ENCODE measurements around the gene CD6.

The CD6 gene

GRCh38 chr11:60989093-60989650, 17.7 kb downstream of the CD6 start:
- Mint-ChIP-seq H3K9me3 (no peaks in the 10 kb centered on the region), H3K4me3 (no peak overlapping the region), H3K4me1 (ENCODE audit: low read depth) (peaks cover 37% of the 10 kb centered on the region), H3K27ac (peak overlapping the region; percentile 40), H3K27me3 (peaks cover 33% of the 10 kb centered on the region), H3K36me3 (ENCODE audit: low read depth) (no peaks in the 10 kb centered on the region)
- intact Hi-C loops (cut with micrococcal nuclease), result no loop called here

GRCh38 chr11:60991457-60991856, 20.0 kb downstream of the CD6 start:
- Mint-ChIP-seq H3K36me3 (ENCODE audit: low read depth) (no peaks in the 10 kb centered on the region), H3K27me3 (peaks cover 47% of the 10 kb centered on the region), H3K27ac (no peak overlapping the region)

GRCh38 chr11:60992842-60993409, 21.4 kb downstream of the CD6 start:
- intact Hi-C loops (cut with micrococcal nuclease), result no loop called here
- Mint-ChIP-seq H3K4me3 (no peak overlapping the region), H3K9me3 (no peaks in the 10 kb centered on the region), H3K4me1 (ENCODE audit: low read depth) (peaks cover 23% of the 10 kb centered on the region), H3K36me3 (ENCODE audit: low read depth) (no peaks in the 10 kb centered on the region), H3K27ac (no peak overlapping the region), H3K27me3 (peaks cover 43% of the 10 kb centered on the region)

More at GRCh38 chr11:60991457-60991856, 20.0 kb downstream of the CD6 start:
- intact Hi-C loops (cut with micrococcal nuclease), result no loop called here
- no peaks in the 10 kb centered on the region for H3K9me3 Mint-ChIP-seq
- H3K4me1 Mint-ChIP-seq (ENCODE audit: low read depth), result peaks cover 32% of the 10 kb centered on the region
- H3K4me3 Mint-ChIP-seq, result no peak overlapping the region

GRCh38 chr11:60993615-60994014, 22.1 kb downstream of the CD6 start:
- peaks cover 23% of the 10 kb centered on the region for H3K4me1 Mint-ChIP-seq (ENCODE audit: low read depth)
- H3K9me3 Mint-ChIP-seq, result no peaks in the 10 kb centered on the region
- H3K4me3 Mint-ChIP-seq, result no peak overlapping the region
- intact Hi-C loops (cut with micrococcal nuclease), result no loop called here
- no peak overlapping the region for H3K27ac Mint-ChIP-seq
- H3K27me3 Mint-ChIP-seq, result peaks cover 41% of the 10 kb centered on the region
- no peaks in the 10 kb centered on the region for H3K36me3 Mint-ChIP-seq (ENCODE audit: low read depth)

GRCh38 chr11:60994541-60995080, 23.1 kb downstream of the CD6 start:
- intact Hi-C loops (cut with micrococcal nuclease), result no loop called here
- H3K27ac Mint-ChIP-seq, result no peak overlapping the region
- peaks cover 17% of the 10 kb centered on the region for H3K4me1 Mint-ChIP-seq (ENCODE audit: low read depth)
- H3K4me3 Mint-ChIP-seq, result no peak overlapping the region
- H3K36me3 Mint-ChIP-seq (ENCODE audit: low read depth), result no peaks in the 10 kb centered on the region
- no peaks in the 10 kb centered on the region for H3K9me3 Mint-ChIP-seq
- H3K27me3 Mint-ChIP-seq, result peaks cover 37% of the 10 kb centered on the region

GRCh38 chr11:60995798-60996197, 24.3 kb downstream of the CD6 start:
- Mint-ChIP-seq H3K4me3 (no peak overlapping the region), H3K36me3 (ENCODE audit: low read depth) (no peaks in the 10 kb centered on the region), H3K4me1 (ENCODE audit: low read depth) (peaks cover 17% of the 10 kb centered on the region), H3K9me3 (no peaks in the 10 kb centered on the region), H3K27me3 (peaks cover 45% of the 10 kb centered on the region), H3K27ac (no peak overlapping the region)
- intact Hi-C loops (cut with micrococcal nuclease), result no loop called here

GRCh38 chr11:60996381-60997138, 25.1 kb downstream of the CD6 start:
- Mint-ChIP-seq H3K4me1 (ENCODE audit: low read depth) (peaks cover 17% of the 10 kb centered on the region), H3K9me3 (no peaks in the 10 kb centered on the region), H3K36me3 (ENCODE audit: low read depth) (no peaks in the 10 kb centered on the region), H3K27me3 (peaks cover 44% of the 10 kb centered on the region), H3K4me3 (no peak overlapping the region), H3K27ac (no peak overlapping the region)
- intact Hi-C loops (cut with micrococcal nuclease), result no loop called here

DNA sequence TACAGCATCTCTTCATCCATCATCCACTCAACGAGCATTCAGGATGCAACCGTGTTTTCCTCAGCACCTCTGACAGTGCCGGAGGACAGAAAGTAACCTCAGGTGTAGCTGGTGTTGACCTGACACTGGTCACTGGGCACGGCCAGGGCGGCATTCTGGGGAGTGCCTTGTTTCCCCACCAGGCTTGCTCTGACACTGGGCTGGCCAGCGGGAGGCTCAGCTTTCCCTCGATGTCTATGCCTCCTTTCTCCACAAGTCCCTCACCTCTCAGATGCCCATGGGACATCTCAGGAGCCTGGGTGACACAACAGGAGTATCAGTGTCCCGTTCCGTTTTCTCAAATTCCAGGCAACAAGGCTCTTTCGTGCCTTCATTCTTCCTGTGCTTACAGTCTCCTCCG, 28.9 kb downstream of the CD6 start:
- Mint-ChIP-seq H3K36me3 (ENCODE audit: low read depth) (no peaks in the 10 kb centered on the region), H3K9me3 (no peaks in the 10 kb centered on the region), H3K4me3 (no peak overlapping the region), H3K4me1 (ENCODE audit: low read depth) (peaks cover 24% of the 10 kb centered on the region), H3K27ac (no peak overlapping the region), H3K27me3 (peaks cover 56% of the 10 kb centered on the region)
- intact Hi-C loops (cut with micrococcal nuclease), result no loop called here

- Mint-ChIP-seq H3K36me3 (ENCODE audit: low read depth) (no peaks in the 10 kb centered on the region), H3K4me1 (ENCODE audit: low read depth) (peaks cover 13% of the 10 kb centered on the region), H3K27me3 (peaks cover 60% of the 10 kb centered on the region), H3K4me3 (no peak overlapping the region), H3K9me3 (no peaks in the 10 kb centered on the region), H3K27ac (no peak overlapping the region)
- intact Hi-C loops (cut with micrococcal nuclease), result no loop called here
Observed at GRCh38 chr11:61001931-61002330, 30.5 kb downstream of the CD6 start.

DNA sequence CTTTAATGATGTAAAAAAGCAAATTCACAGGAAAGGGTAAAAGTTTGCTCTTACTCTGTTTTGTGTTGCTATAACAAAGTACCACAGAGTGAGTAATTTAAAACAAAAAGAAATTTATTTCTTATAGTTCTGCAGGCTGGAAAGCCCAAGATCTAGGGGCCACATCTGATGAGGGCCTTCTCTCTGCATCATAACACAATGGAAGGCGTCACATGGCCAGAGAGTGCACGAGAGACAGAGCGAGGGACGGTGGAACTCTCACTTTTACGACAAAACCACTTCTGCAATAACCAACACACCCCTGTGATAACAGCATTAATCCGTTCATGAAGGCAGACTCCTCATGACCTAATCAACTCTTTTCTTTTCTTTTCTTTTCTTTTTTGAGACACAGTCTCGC, 31.1 kb downstream of the CD6 start:
- H3K9me3 Mint-ChIP-seq, result no peaks in the 10 kb centered on the region
- H3K4me3 Mint-ChIP-seq, result no peak overlapping the region
- H3K4me1 Mint-ChIP-seq (ENCODE audit: low read depth), result peaks cover 18% of the 10 kb centered on the region
- H3K27me3 Mint-ChIP-seq, result peaks cover 66% of the 10 kb centered on the region
- H3K27ac Mint-ChIP-seq, result no peak overlapping the region
- no peaks in the 10 kb centered on the region for H3K36me3 Mint-ChIP-seq (ENCODE audit: low read depth)
- intact Hi-C loops (cut with micrococcal nuclease), result no loop called here

DNA sequence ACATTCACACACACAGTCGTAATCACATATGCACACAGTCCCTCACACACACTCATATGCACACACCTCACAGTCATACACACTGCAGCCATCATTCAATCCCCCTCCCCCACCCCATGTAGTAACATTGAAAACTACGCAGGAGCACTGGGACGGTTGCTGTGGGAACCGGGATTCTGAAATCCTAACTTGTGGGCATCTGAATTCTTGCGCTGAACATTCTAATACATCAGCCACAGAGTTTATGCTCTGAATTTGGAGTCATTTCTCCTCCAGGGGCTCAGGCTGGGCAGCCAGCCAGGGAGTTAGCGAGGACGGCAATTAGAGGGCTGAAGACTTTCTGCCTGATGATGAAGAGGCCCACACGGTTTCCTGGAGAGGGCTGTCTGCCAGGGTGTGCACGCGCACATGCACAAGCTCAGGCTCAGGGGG, 32.7 kb downstream of the CD6 start:
- intact Hi-C loops (cut with micrococcal nuclease), result no loop called here
- Mint-ChIP-seq H3K4me3 (no peak overlapping the region), H3K36me3 (ENCODE audit: low read depth) (no peaks in the 10 kb centered on the region), H3K27ac (no peak overlapping the region), H3K9me3 (no peaks in the 10 kb centered on the region), H3K27me3 (peaks cover 78% of the 10 kb centered on the region), H3K4me1 (ENCODE audit: low read depth) (peaks cover 24% of the 10 kb centered on the region)

GRCh38 chr11:61004761-61005181, 33.3 kb downstream of the CD6 start:
- intact Hi-C loops (cut with micrococcal nuclease), result no loop called here
- Mint-ChIP-seq H3K27me3 (peaks cover 81% of the 10 kb centered on the region), H3K9me3 (no peaks in the 10 kb centered on the region), H3K36me3 (ENCODE audit: low read depth) (no peaks in the 10 kb centered on the region), H3K4me3 (no peak overlapping the region), H3K27ac (no peak overlapping the region), H3K4me1 (ENCODE audit: low read depth) (peaks cover 24% of the 10 kb centered on the region)

- peak overlapping the region; percentile 44 for H3K4me3 Mint-ChIP-seq
- intact Hi-C loops (cut with micrococcal nuclease), result no loop called here
Observed at GRCh38 chr11:61007383-61007955, 36.0 kb downstream of the CD6 start.

More at GRCh38 chr11:61007383-61007955, 36.0 kb downstream of the CD6 start:
- Mint-ChIP-seq H3K27me3 (peaks cover 65% of the 10 kb centered on the region), H3K36me3 (ENCODE audit: low read depth) (no peaks in the 10 kb centered on the region), H3K27ac (no peak overlapping the region), H3K9me3 (no peaks in the 10 kb centered on the region), H3K4me1 (ENCODE audit: low read depth) (peaks cover 41% of the 10 kb centered on the region)

Data from dendritic cell treated with granulocyte-macrophage colony-stimulating factor and Interleukin-4, amounts not matched to agents 40 ng/mL and 50 ng/mL, for 4 days (primary cell).